GM10847 (cell line): ENCODE results near the gene CD86.

Experiments
- POLR2A ChIP-seq: IDR thresholded peaks from 2 replicates; pipeline ENCODE4 v1.6.1; 2011; ENCODE audit not compliant: insufficient read length; ENCODE audit errors: extremely low read depth

The CD86 gene

DNA sequence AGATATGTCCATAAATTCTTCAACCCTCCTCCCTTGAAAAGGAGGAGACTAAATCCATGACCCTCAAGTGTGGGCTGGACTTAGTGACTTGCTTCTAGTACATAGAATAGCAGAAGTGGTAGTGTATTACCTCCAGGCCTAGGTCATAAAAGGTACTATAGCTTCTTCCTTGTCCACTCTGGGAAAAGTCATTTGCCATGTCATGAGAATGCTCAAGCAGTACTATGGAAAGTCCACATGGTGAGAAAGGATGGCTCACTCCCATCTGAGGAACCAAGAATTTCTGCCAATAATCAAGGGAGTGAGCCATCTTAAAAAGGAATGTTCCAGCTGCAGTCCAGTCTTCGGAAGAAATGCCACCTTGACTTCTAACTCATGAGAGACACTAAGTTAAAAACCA, 22.6 kb upstream of the CD86 start:
- no peak for TF ChIP-seq POLR2A

DNA sequence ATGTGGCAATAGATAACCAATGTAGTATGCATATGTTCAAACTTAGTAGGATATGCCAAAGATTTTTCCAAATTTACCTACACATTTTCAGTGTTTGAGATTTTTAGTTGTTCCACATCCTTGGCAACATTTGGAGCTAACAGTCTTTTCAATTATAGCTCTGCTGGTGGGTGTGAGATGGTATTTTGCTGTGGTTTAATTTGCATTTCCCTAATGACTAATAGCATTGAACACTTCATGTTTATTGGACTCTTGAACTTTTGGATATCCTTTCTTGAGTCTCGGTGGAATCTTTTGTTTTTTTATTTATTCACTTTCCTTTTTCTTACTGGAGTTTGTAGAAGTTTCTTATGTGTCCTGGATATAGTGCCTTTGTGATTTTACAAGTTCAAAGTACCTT, 22.1 kb upstream of the CD86 start:
- TF ChIP-seq POLR2A, result no peak

DNA sequence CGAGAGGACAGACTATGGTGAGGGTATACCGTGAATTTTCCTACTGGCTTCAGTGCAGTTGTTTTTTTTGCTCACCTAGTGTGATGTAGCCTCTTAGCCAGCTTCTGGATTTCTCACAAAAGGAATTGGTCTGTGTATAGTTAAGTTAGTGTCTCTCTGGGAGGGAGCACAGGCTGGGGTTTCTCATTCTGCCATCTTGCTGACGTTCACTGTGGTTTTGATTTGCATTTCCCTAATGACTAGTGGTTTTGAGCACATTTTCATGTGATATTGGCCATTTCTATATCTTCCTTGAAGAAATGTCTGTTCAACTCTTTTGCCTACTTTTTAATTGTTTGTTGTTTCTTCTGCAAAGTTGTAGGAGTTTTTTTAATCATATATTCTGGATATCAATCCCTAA, 2.2 kb upstream of the CD86 start:
- TF ChIP-seq POLR2A, result no peak

DNA sequence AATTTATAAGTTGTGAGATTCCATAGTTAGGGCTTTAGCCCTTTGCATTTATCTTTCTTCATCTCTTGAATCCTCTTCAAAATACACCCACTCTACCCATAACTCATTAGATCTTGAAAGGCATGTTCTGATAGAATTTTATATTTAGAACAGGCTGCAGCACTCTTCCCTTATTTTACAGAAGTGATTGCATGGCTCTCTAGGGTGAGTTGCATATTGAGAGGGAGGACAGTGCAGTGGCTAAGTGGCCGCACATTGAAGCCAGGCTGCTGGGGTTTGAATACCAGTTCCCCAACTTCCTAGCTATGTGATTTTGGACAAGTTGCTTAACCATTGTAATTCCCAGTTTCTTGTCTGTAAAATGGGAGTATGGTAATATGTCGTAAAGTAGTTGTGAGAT, 2.5 kb downstream of the CD86 start:
- TF ChIP-seq POLR2A, result no peak

DNA sequence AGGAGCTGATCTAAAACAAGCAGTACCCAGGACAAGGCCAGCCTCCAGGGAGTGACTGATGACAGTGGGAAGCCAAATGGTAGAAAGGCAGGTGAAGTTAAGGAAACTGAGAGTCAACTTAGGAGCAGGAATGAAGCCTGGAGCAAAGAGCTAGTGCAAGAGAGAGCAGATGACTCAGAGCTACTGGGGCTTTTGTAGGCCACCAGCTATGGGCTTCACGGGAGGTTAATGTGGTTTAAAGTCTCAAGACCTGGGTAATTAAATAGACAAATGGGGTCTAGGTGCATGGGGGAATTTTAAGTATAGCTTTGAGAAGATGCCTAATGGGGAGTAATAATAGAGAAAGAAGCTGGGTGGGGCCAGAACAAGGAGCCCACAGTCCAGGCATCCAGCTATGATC, 3.1 kb downstream of the CD86 start:
- TF ChIP-seq POLR2A, result no peak

DNA sequence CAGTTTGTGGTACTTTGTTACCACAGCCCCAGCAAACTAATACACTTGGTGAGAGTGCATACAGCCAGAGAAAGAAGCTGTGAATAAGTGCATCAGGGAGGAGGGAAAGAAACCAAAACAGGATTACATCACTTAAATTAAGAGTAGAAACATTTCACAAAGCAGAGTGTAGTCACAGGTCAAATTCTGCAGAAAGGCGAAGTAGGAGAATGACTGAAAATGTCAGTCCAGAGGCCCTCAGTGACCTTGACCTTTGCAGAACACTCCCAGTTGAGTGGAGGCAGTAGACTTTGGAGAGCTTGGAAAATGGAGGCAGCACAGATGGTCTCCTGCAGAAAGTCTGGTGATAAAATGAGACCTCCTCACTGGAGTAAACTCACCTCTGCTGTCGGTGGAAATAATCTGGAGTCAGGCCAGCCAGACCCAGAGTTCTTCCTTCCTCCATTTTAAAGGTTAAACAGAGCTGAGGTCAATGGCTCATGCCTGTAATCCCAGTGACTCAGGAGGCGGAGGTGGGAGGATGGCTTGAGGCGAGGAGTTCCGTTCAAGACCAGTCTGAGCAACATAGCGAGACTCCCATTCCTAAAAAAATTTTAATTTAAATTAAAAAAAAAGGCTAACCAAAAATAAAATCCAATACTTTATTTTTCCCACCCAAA, 5.0 kb downstream of the CD86 start:
- TF ChIP-seq POLR2A, result no peak

DNA sequence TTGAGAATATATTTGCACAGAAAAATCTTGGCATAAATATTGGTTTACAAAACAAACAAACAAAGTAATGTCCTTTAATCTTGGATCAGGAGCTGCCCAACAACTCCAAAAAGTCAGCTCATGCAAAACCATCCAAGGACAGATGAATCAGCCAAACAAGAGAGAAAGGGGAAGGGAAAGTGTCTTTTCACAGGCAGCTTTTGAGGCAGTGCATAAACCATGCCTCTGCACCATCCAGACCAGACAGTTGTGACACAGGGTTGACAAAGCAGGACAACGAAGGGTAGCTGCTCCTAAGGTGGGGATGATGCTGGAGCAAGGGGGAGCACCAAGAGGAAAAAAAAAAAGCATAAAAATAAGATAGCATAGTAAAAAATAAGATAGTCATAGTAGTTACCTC, 8.7 kb downstream of the CD86 start:
- no peak for TF ChIP-seq POLR2A

DNA sequence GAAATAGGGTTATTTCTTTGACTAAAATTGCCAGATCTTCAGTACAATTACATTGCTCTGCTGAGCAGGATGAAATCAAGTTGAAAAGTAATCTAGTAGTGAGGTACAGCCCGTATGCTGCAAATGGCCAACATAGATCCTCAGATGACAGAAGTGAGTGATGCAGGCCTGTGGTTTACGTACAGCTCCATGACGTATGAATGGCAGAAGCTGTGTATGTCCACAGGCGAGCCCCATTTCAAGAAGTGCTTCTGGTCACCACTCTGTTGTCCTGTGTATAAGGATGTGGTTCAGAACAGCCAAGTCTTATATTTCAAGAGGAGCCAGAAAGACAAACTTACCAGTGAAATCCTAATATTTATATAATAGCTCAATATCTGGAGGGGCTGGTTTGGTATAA, 9.2 kb downstream of the CD86 start:
- TF ChIP-seq POLR2A, result no peak

DNA sequence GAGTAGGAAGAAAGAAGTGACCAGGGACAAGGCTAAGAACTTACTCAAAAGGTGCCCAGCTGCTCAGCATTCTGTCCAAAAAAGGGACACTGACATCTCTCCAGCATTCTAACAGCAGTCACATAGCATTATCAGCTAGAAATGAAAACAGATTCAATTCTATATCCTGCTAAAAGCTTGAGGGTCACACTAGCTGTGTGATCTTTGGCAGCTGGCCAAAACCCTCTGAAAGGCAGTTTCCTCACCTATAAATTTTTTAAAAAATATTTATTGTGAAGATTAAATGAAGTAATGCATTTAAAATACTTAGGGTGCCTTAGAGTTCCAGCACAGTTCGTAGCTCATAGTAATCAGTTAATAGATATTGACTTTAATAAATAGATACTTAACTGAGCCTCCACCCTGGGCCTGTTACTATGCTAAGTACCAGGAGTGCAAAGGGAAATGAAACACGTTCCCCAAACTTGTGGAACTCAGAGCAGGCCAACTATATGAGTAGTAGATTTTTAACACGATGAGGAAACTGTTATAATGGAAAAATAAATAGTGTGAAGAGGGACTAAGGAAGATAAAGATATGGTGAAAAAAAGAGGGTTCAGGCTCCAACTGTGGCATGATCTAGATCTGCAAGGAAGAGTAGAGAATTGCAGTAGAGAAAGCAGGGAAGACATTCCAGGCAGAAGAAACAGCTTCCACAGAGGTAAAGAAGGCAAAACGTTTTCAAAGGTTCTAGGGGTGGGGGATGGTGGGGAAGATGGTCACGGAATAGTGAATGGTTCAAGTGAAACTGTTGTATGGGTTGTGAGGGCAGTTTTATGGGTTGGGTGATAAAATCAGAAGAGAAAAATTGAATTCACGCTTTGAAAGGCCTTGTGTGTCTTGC, 11.4 kb downstream of the CD86 start:
- no peak for TF ChIP-seq POLR2A

DNA sequence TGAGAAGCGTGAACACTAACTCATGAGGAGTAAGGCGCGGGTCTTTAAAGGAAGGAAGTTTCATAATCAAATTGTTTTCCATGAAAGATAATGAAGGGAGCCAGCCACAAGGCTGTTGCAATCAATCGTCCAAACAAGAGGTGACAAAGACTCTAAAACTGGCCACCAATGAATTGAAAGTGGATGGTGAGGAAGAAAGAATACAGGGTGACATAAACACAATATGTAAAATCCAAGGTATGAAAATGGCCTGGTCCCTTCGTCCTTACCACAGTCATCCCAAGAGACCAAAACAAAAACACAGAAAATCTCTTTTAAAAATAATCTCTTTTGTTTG, 12.0 kb downstream of the CD86 start:
- no peak for TF ChIP-seq POLR2A

DNA sequence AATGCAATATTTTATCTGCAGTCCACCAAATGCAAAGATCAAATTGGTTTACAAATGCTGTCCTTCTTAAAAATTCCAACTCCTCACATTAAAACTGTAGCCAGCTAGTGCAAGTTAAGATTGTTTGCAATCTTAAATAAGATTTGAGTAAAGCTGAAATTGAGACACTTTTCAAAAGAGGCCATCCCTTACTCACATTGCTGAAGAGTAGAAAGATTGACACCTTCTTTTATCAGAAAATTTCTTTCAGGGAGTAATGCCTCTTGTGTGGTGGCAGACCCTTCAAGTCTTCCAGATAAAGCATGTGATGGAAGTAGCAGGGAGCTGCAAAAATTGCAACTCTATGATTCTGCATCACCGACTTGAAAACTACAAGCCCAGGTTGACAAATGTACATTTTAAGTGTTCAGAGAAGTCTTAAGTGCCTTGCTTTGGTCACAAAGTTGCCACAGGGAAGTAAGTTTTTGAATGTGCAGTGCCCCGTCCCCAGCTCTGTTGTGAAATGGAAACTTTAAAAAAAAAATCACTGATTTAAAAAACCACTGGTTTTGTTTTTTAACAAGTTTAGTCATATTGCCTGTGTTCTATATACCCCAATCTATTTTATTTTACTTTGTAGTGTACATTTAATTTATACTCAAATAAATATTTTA, 12.6 kb downstream of the CD86 start:
- no peak for TF ChIP-seq POLR2A

DNA sequence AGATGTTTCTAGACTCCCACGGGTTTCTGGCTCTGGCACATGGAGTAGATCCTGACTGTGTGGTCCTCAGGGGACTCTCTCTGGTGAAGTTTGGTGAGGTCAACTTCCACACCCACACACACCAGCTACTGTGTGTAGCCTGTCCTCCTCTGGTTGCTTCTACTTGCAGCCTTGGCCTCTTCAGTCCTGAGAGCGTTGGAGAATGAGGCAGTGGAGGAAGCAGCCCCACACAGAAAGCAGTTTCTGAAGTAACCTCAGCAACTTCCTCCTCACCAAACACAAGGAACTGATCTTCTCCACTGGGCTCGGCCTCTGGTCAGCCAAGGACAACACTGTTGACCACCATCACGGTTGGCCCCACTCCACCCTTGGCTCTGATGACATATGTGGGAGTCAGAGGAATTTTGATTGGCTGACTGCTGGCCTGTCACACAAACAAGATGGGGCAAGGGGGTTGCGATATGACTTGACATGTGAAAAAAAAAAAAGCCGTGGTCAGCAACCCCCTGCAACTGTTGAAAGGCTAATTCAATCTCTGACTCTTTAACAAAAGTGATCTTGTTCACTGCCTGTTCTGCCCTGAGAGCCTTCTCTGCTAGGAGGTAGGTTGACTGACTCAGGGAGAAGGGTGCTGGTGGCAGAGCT, 19.6 kb downstream of the CD86 start:
- TF ChIP-seq POLR2A, result no peak

DNA sequence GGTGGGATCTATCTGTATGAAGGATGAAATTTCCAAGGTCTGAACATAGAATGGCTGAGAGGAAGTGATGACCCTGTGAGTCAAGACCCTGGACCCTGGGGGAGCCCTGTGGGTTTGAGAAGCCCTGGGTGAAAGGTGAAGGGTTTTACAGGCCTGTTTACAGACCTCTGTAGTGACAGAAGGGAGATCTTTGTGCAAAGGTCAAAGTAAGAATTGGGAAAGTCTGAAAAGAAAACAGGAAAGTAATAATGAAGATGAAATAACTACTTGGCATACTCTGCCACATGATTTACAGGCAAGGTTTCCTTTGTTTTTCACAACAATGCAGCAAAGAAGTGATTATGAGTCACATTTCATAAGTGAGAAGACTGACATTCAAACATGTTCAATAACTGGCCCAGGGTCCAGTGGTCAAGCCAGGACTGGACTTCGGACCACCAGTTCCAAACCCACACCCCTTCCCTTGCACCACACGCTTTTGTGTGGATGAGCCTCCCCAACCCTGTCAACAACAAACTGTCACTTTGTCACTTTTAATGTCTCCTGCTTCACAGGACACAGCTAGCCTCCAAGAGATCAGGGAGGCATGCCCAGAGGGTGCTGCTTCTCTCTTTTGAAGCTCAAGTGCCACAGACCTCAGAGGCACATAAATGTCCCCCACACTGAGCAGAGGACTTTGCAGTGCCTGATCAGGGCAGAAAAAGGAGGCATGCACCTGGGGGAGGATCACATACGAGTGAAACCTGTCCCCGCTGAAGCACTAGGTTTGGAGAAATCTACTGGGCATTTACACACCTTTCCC, 21.5 kb downstream of the CD86 start:
- no peak for TF ChIP-seq POLR2A

DNA sequence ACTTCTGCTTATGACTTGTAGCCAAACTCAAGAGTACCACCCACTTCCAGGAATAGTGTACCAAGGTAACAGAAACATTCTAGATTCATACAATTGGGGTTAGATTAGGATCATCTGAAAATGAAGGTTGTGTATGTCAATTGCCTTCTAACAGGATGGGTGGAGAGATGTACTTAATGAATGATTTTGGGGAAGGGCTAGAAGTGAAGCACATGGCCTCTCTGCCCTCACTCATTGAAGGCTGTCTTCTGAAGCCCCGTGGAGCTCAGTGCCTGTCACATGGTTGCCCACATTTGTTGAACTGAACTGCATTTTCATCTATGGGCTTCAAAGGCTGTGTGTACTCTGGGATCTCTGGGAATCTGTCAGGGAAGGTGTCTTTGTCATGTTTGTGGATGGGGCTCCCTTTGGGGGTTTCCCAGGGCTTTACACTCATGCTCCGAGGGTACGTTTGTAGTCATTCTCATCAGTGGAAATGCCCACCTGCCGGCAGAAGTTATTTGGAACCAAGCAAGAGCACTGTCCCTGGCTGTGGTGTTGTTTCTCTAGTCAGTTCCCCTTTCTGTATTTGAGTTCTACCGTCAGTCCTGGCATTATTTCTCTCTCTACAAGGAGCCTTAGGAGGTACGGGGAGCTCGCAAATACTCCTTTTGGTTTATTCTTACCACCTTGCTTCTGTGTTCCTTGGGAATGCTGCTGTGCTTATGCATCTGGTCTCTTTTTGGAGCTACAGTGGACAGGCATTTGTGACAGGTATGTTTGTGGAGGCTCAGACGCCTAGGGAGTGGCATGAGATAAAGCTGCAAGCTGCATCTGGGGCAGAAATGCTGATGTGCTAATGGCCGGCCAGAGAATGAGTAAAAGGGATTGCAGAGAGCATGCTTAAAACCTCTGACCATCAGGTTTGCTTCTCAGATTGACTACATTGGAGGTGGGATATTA, 22.4 kb downstream of the CD86 start:
- TF ChIP-seq POLR2A, result peak; percentile 15

DNA sequence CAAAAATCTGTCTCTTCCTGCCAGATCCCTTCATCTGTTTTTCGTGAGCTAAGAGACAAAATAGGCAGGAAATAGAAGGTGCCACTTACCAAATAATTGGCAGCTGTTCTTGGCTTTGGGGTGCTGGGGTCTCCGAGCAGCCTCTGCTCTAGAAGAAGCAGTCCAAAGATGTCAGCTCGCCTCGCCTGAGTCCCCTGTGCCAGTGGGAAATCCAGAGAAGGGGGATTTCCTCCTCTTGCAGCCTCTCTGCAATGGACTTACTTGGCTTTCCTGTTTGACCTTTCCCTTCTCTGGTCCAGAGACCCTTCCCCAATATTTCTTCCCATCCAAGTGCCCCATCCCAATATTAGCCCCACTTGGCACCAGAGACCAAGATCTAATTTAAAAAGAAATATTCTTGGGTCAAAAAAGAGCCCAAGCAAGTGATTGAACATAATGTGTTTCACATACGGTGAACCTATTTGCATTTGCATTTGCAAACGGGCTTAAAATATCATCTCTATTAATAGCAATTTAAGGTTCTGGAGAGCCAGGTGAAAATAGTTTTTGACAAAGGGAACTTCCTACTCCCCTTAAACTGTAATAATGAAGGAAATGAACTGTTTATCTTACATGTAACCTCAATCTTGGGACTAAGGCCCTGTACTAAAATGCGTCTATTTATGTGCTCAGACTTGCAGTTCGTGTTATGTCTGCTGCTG, 23.2 kb downstream of the CD86 start:
- TF ChIP-seq POLR2A, result no peak
